ENCODE results near the gene PARVG. TPM values are rescaled to one million over a fixed set of nuclear protein-coding genes. Genes with fewer than 3 reads are reported as not detected.

PARVG gene
- total RNA-seq, 1 experiment from 2014 or later: not detected

DNA sequence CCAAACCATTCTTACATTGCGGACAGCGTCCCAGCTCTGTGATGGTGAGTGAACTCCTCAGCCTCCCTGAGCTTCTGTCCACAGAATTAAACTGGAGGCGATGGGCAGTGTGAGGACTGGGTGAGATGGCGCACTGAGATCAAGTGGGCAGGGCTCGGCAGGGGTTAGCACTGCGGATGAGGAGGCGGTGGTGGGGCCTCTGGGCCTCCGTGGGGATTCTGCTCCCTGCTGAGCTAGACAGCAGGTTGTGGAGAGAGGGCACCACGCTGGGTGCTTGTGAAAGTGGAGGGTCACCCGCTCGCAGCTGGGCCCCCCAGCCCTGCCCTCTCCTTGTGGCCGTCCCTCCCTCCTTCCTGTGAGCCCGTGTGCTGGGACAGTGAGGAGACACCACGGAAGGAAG, 25.6 kb upstream of the PARVG start:
- no peak for DNase-seq (ENCODE audit: low spot score)

DNA sequence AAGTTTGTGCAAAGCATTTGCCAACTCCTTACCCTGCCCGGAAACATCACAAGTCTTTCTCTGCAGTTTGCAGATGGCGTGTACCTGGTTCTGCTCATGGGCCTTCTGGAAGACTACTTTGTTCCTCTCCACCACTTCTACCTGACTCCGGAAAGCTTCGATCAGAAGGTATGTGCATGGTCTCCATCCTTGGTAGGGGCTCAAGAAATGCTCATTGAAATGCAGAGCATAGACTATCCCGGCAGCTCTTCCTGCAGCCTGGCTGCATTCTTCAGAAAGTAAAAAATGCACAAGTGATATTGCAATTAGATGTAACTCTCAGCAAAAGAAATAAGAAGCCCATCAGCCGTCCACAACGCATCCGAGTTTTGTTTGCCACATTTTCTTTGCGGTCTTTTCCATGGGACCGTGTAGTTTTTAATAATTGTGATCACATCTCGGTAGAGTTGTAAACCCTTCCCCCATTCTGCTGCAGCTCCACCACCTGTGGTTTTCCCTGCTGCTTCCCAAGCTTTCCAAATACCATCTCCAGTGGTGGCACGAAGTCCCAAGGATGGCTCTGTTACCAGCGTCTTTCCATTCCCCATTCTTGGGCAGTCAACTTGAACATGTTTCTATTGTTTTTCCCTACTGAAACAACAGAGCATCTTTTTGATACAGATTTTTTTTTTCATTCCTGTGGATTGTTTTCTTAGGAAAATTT, 22.7 kb upstream of the PARVG start:
- no peak for DNase-seq (ENCODE audit: low spot score)

- no peak for DNase-seq (ENCODE audit: low spot score)
Measured at GRCh38 chr22:44158816-44159215, 21.9 kb upstream of the PARVG start.

- no peak for DNase-seq (ENCODE audit: low spot score)
Measured at GRCh38 chr22:44159221-44159620, 21.5 kb upstream of the PARVG start.

- no peak for DNase-seq (ENCODE audit: low spot score)
Measured at GRCh38 chr22:44159811-44160210, 20.9 kb upstream of the PARVG start.

- no peak for DNase-seq (ENCODE audit: low spot score)
Measured at GRCh38 chr22:44160421-44160820, 20.3 kb upstream of the PARVG start.

GRCh38 chr22:44161673-44162072, 19.1 kb upstream of the PARVG start:
- no peak for DNase-seq (ENCODE audit: low spot score)

GRCh38 chr22:44162960-44163359, 17.8 kb upstream of the PARVG start:
- no peak for DNase-seq (ENCODE audit: low spot score)

DNA sequence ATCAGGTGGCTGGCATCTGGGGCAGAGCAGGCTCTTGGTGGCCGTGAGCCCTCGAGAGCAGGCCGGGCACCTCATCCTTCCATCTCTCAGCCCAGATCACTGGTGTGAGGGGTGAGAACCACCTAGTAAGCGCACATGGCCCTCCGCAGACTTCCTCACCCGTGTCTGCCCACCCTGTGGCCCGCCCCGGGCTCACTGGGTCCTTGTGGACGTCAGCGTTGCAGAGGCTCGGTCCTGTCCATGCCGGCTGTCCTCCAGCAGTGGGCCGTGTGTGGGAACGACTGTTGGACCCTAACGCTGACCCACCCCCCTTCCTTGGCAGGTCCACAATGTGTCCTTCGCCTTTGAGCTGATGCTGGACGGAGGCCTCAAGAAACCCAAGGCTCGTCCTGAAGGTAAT, 17.2 kb upstream of the PARVG start:
- no peak for DNase-seq (ENCODE audit: low spot score)

DNA sequence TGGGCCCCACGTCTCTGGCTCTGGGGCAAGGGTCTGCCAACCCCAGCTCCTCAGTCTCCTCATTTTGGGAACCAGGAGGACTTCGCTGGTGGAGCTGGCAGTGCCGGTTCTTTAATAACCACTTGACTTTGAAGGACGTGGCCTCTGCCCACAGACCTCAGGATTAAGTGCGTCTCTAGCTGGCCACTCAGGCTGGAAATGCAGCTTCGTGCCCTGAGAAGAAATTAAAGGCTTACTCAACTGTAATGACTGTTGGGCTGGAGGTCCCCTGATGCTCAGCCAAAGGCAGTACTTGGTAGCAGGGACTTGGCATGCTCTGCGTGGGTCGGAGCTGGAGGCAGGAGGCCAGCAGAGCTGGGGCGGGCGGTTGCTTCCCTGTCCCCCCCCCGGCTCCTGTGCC, 16.7 kb upstream of the PARVG start:
- DNase-seq (ENCODE audit: low spot score): no peak

- DNase-seq (ENCODE audit: low spot score): no peak
Measured at GRCh38 chr22:44165286-44165874, 15.3 kb upstream of the PARVG start.

DNA sequence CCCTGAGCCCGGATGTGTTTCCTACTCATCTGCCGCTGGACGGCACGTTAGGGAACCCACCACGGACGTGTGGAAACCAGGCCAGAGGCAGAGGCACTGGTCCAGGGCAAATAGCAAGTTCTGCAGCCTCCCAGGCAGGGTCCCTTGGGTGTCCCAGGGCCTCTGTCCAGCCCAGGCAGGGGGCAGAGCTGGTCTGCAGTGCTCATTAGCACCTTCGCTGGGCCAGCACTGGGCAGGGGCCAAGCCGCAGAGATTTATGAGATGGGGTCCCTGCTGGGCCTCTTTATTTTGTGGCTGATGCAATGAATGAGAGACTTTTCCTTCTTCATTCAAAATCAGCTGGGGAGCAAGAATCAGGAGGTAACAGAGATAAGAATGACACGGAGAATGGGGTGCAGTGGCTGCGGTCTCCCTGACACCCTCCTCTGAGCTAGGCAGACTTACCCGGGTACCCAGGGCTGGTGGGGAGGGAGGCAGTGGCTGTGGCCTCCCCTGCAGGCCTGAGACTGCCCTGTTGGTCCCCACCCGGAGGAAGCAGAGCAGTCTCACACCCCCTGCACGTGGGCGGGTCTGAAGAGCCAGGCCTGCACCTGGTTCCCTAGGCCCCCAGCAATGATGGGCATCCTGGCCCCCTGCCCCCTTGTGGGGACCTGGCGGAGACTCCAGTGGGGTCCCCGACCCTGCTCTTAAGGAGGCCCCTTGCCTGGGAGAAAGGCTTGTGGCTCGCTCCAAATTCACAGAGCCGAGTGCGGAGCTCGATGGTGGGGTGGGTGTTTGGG, 14.0 kb upstream of the PARVG start:
- DNase-seq (ENCODE audit: low spot score): no peak

- no peak for DNase-seq (ENCODE audit: low spot score)
Measured at GRCh38 chr22:44167501-44167900, 13.2 kb upstream of the PARVG start.

DNA sequence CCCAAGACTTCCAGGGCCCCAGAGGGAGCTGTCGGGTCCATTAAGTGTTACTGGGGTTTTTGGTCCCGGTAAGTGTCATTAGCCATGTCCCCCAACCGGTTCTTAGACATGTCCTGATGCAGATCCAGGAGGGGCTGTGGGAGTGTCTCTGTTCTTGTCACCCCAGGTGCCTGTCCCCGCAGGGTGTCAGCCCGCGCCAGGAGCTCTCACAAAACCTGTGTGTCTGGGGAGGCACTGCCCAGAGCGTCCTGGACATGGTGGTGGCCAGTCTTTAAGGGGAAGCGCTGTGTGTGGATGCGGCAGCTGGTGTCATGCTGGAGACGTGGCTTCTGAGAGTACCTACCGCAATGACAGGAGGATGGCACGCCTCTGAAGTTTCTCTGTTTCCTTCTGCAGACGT, 12.5 kb upstream of the PARVG start:
- DNase-seq (ENCODE audit: low spot score): no peak

DNA sequence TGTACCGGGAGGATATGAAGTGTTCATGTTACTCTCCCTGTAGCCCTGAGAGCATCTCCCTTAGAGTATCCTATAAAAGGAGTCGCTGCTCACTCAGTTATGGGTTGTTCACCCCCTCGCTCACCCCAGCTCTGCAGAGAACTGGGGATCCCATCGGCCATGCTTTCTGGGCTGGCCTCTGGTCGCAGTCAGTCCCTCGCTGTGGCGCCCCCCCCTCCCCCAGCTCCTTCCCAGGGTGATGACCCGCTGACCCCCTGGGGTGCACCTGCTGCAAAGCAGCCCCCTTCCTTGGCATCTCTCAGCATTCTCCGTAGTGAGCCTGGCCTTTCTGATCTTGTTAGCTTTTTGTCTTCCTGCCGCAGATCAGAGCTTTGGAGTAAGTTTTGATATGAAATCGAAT, 10.3 kb upstream of the PARVG start:
- DNase-seq (ENCODE audit: low spot score): no peak

DNA sequence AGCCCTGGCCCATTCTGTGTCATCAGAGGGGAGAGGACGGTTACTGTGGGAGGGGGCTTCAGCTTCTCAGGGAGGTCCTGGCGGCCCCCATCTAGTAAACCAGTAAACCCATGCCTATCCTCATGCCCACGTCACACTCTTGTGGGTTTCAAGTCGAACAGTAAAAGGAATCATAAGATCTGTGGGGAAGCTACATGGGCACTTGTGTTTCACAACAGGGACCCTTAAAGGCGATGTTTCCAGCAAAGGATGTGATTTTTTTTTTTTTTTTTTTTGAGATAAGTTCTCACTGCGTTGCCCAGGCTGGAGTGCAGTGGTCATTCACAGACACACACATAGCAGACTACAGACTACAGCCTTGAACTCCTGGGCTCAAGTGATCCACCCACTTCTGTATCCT, 9.2 kb upstream of the PARVG start:
- DNase-seq (ENCODE audit: low spot score): no peak

DNA sequence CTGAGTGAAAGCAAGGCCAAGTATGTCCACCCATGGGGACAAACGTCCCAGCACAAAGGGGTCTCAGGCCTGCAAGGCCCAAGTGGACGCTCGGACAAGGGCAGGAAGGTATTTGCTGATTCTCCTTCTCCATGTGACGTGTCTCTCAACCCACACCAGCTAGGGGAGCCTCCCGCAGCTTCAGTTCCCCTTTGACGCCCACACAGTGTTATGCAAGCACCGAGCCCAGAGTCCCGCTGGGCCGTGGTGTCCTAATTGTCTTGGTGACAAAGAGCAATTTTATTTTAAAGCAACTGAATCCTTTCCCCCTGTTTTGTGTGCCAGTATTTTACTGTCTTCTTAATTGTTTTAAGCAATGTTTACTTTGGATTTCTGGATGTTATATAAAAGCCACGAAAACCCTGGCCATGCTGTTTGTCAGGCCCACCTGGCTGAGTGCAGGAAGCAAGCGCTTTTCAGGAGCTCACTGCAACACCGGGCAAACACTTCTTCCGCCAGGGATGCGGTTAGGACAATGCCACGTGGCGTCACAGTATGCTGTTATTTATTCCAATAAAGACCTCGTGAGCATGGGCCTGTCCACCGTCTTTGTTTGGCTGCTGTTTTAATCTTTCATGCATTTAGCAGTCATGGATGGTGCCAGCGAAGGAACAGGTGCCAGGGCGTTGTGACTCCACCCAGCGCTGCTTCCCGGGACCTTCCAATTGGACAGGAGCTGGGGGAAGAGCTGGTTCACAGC, 8.2 kb upstream of the PARVG start:
- no peak for DNase-seq (ENCODE audit: low spot score)

- no peak for DNase-seq (ENCODE audit: low spot score)
Measured at GRCh38 chr22:44173154-44173553, 7.6 kb upstream of the PARVG start.

DNA sequence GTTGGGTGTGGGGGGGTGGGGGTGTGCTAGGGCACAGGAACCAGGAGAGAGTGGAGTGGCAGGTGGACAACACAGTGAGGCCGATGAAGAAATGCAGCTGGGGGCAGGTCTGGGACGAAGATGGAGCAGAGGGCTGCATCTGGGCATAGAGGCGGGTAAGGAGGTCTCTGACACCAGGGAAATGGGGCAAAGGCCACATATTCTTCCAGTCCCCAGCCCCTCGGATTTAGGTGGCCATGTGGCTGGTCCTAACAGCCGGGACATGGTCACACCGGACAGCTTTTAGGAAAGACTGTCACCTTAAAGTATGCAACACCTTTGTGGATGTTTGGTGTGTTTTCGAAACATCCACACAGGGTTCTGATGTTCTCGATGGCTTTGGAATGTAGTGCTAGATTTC, 5.0 kb upstream of the PARVG start:
- no peak for DNase-seq (ENCODE audit: low spot score)

DNA sequence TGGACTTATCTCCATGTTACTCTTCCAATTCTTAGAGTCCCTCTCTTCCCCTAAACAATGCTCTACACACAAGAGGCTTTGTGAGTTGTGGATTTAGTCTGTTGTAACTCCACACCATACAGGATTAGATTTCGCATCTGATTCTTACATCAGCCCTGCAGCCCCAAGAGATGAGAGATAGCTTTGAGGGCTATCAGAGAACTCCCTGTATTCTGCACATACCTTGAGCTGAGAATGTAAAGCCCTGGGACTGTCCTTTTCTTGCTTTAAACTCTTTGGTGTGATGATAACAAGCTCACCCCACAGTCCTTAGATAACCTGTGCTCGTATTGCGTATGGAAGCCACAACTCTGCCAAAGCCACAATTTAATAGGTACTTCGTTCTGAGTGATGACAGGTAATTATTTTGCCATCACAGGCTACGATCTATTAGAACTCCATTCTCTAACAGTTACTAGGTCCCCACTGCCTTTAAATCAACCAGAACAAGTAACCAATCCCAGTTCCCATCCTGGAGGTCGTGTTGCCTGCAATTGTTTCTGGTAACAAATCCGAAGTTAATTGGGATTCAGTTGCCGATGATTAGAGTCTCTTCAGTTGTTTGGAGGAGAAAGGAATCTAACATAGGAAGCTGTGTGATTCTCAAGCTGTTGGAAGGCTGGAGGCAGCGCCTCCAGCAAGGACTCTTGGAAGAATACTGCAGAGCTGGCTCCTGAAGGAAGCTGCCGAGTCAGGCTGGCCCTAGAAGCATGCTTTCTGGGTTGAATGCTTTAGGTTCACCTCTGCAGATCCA, 1.3 kb upstream of the PARVG start:
- no peak for DNase-seq (ENCODE audit: low spot score)

- DNase-seq (ENCODE audit: low spot score): no peak
Measured at GRCh38 chr22:44179989-44180705, 578 bp upstream of the PARVG start.

All from A172 (cell line).